Measurements from ENCODE around the gene RPS6KA2.
"Not testable (repeated sequence)": the region's sequence is repeated elsewhere in the genome, so short reads cannot be mapped to it uniquely, and the experiment has no call there.

The RPS6KA2 gene

GRCh38 chr6:166386111-166386510, 240.9 kb downstream of the RPS6KA2 start:
- DNase-seq (ENCODE audit: low read depth in 1 of 2, low spot score in 1 of 2), result no peak

GRCh38 chr6:166383802-166384363, 243.2 kb downstream of the RPS6KA2 start:
- not testable (repeated sequence) for DNase-seq (ENCODE audit: low read depth in 1 of 2, low spot score in 1 of 2)

DNA sequence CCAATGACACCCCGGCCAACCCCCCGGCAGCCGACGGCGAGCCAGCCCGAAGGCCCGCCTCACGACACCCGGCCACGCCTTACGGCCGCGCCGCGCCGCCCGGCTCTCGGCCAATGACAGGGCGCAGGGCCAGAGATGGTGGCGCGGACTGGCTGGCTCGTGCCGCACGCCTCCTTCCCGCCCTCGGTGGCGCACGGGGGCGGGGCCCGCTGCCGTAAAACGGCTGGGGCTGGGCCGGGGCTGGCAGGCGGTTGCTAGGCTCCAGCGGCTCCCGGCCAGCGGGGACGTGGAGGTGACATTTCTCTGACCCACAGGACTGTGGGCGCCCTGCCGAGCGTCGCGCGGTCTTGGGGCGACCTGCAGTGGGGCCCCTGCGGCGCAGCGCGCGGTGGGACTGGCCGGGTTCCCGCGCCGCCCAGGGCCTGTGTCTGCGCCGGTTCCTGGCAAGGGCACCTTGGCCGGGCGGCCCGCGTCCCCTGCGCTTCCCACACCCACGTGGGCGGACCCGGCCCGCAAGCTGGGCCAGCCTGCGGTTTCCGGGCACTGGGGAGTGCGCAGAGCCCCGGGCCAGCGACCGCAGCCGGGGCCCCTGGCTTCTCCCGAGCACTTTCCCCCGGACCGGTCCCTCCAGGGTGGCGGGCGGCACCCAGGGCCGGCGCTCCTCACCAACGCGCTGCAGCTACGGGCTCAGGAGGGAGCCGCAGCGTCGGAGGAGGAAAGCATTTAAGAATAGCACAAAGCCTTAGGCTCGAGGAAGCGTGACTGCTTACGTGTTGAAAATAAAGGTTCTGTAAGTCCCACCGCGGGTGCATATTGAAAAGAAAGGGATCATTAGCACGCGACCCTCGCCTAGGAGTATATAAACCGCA, 243.9 kb downstream of the RPS6KA2 start, which contains the start of gene MPC1:
MPC1 (minus strand) TSS at position 8 of the 869 bp plus-strand sequence. CDS start 64 bp downstream, outside the sequence.
- peak; percentile 87 to 91 for DNase-seq (ENCODE audit: low read depth in 1 of 2, low spot score in 1 of 2)

DNA sequence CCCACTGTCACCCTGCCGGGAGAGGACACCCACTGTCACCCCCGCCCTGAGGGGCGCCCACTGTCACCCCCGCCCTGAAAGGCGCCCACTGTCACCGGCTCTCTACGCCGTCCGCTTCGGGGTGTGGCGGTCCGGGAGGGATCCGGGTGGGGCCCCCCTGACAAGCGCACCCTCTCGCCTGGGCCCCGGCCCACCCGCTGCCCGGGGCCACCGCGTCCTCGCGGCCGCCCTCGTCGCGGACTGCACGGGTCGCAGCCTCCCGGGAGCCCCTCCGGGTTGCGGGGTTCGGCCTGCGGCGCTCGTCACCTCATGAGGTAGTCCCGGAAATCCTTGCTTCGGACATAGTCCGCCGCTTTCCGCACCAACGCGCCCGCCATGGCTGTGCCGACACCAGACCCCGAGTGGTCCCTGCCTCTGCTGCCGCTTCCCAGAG, 244.5 kb downstream of the RPS6KA2 start:
- DNase-seq (ENCODE audit: low read depth in 1 of 2, low spot score in 1 of 2), result no peak

DNA sequence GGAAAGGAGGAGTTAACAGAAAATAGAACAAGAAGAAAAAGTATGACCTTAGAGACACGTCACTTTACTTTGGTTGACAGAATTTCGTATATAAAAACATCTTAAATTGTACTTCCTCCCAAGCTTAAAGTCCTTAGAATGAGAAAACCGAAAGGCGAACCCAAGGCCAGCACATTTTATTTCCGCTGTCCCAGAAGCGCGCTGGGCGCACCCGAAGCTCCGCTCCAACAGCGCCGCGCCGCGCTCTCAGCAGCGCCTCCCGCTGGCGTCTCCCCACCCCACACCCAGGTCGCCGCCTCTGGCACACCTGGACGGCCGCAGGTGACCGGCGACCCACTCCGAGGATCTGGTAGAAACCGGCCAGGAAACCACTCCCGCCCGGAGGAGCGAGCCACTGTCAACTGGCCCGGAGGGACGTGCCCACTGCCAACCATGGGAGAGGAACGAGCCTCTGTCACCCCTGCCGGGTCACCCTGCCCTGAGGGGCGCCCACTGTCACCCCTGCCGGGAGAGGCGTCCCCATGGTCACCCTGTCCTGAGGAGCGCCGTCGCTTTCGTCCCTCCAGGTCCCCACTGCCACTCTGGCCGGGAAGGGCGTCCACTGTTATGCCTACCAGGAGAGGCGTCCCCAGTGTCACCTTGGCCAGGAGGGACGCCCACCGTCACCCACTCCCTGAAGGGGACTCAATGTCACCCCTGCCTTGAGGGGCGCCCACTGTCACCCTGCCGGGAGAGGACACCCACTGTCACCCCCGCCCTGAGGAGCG, 245.1 kb downstream of the RPS6KA2 start:
- peak; percentile 35 to 36 for DNase-seq (ENCODE audit: low read depth in 1 of 2, low spot score in 1 of 2)

DNA sequence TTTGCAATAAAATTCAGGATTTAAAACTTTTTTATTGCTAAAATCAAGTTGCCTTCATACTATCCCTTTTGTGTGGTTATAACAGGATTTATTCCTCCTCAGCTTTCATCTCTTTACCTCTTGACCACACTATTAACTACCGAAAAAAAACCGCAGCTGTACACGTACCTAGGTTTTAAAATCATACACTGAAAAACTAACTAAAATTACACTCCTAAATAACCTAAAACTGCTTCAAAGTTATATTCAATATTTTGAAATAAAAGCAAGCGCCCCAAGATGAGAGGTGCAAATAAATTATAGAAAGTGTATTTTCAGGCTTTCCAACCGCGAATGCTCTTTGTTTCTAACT, 245.7 kb downstream of the RPS6KA2 start:
- no peak for DNase-seq (ENCODE audit: low read depth in 1 of 2, low spot score in 1 of 2)

- DNase-seq (ENCODE audit: low read depth in 1 of 2, low spot score in 1 of 2), result no peak
These were observed 247.3 kb downstream of the RPS6KA2 start for GRCh38 chr6:166379800-166380199.

- no peak for DNase-seq (ENCODE audit: low read depth in 1 of 2, low spot score in 1 of 2)
These were observed 247.9 kb downstream of the RPS6KA2 start for GRCh38 chr6:166379103-166379586.

DNA sequence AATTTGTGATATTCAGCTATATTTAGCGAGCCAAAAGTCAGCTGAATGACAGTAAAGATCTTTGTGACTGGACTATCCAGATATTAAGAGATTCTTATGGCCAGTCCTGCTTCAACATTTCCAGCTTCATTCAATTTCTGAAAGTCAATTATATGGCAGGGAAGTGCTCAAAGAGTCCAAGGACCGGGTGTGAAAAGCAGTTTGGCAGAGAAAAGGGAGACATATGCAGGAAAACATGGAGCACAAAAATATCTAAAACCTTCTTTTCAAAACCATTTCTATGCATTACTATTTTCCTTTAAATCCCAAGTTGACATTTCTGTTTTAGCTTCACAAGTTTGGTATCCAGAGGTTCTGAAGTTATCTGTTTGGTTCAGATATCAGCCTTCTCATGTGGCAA, 249.3 kb downstream of the RPS6KA2 start:
- no peak for DNase-seq (ENCODE audit: low read depth in 1 of 2, low spot score in 1 of 2)

GRCh38 chr6:166375013-166375412, 252.0 kb downstream of the RPS6KA2 start:
- no peak for DNase-seq (ENCODE audit: low read depth in 1 of 2, low spot score in 1 of 2)

- no peak for DNase-seq (ENCODE audit: low read depth in 1 of 2, low spot score in 1 of 2)
These were observed 256.6 kb downstream of the RPS6KA2 start for GRCh38 chr6:166370489-166370888.

GRCh38 chr6:166369782-166370181, 257.3 kb downstream of the RPS6KA2 start:
- no peak for DNase-seq (ENCODE audit: low read depth in 1 of 2, low spot score in 1 of 2)

DNA sequence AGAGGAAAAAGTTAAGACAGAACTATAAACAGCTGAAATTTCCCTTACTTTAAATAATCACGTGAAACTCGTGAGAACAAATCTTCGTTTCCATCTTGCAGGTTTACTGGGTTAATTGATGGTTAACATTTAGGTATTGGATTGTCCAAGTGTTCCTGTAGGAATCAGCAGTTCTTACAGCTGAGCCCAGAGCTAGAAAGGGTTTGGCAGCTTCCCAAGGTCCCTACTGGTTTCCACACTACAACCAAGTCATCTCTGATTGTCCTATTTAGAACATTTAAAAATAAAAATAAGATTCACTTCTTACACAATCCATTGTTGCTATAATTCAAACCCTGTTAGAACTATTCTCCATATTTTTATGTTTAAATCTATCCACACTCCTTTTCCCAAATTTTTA, 260.1 kb downstream of the RPS6KA2 start:
- DNase-seq (ENCODE audit: low read depth in 1 of 2, low spot score in 1 of 2), result no peak

GRCh38 chr6:166365806-166366205, 261.2 kb downstream of the RPS6KA2 start:
- DNase-seq (ENCODE audit: low read depth in 1 of 2, low spot score in 1 of 2), result no peak

DNA sequence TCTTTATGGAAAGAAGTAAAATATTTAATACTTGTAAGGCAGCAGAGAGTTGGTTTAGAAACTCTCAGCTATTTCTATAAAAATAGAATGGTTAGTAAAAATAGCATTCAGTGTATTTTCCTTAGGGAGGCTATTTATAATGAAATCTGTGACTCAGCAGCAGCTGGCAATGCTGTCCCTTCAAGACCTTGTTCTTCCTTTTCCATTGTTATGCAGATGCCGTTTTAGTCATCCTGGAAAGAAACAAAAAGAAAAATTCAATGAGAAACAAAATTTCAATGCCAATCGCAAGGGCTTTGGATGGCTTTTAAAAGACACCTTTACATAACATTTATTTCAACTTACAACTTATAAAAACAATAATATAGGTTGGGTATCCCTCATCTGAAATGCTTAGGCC, 261.8 kb downstream of the RPS6KA2 start:
- DNase-seq (ENCODE audit: low read depth in 1 of 2, low spot score in 1 of 2), result no peak

DNA sequence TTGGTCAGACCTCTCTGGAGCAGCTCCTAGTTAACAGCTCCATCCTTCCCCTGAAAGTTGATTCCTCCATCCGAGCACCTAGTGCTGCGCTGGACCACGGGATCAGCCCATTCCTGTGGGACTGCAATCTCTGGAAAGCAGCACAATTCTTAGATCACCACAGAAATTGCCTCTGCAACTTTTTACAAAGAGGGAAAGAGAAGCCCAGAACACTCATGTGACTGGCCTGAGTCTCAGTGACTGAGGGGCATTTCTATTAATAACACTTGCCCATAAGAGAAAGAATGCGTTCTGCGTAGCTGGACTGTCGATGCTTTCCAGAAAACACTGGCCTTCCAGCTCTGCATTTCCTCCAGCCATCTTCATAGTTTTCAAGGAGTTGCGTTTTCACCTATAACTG, 262.6 kb downstream of the RPS6KA2 start:
- no peak for DNase-seq (ENCODE audit: low read depth in 1 of 2, low spot score in 1 of 2)

- not testable (repeated sequence) for DNase-seq (ENCODE audit: low read depth in 1 of 2, low spot score in 1 of 2)
These were observed 264.6 kb downstream of the RPS6KA2 start for GRCh38 chr6:166362427-166362826.

GRCh38 chr6:166361077-166361429, 266.0 kb downstream of the RPS6KA2 start:
- DNase-seq (ENCODE audit: low read depth in 1 of 2, low spot score in 1 of 2), result no peak

DNA sequence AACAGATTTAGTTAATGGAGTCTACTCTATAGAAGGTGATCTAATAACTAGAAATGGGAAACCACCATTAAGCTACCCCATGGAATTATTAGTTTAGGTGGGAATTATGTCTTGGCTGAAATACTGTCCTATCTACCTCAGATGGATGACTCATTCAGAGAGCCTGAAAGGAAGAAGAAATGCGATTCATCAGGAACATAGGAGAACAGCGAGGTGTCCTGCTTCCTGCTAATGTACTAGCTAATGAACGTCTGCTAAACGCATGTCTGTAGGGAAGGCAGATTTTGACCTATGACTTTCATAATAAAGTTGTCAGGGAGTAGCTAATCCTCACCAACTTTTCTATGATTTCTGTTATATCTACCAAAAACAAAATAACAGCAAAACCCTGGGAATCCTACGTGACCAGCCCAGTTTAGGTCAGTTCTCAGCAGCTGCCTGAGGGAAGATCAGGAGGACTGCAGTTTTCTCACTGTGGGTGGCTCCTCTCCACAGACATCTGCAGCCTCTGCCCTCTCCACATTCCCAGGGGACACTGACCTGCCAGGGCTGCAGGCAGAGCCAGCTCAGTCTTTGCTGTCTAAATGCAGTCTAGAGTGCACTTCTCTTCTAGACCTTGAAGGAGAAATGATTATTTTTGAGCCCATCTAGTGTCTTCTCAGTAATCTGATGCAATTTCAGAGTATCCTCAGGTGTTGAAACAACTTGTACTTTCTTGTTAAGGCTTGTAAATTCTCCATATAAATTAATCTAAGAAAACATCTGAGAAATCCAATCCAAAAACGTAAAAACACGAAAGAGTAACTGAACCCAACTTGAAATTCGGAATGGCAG, 266.6 kb downstream of the RPS6KA2 start:
- no peak for DNase-seq (ENCODE audit: low read depth in 1 of 2, low spot score in 1 of 2)

Measured in activated CD4-positive, alpha-beta T cell treated with anti-CD3 and anti-CD28 coated beads, Interleukin-2, amount 50 U/mL, for 24 hours (primary cell).